WERI-Rb-1 (cell line): ENCODE data around the gene PRR7.

Source experiments
- DNase-seq: peaks from one replicate; pipeline ENCODE4 v3.0.0-alpha.2; 2020
- H3K27ac ChIP-seq: fragments of 250-450 bp; sonication (Bioruptor Pico); 2 replicates; pipeline ENCODE4 v1.5.1; 2020; ENCODE audit warnings: mild to moderate bottlenecking, moderate library complexity
- H3K27me3 ChIP-seq: fragments of 250-450 bp; sonication (Bioruptor Pico); 2 replicates; pipeline ENCODE4 v1.5.1; 2021; ENCODE audit warnings: mild to moderate bottlenecking, low read depth, moderate library complexity; ENCODE audit not compliant: insufficient read depth, severe bottlenecking
- H3K36me3 ChIP-seq: fragments of 250-450 bp; sonication (Bioruptor Pico); 2 replicates; pipeline ENCODE4 v1.5.1; 2020; ENCODE audit warnings: mild to moderate bottlenecking, moderate library complexity
- H3K4me3 ChIP-seq: 2 replicates; pipeline ENCODE4 v1.5.1; 2011; ENCODE audit warnings: low read depth, mild to moderate bottlenecking, control low read depth, low read length
- H3K9me3 ChIP-seq: fragments of 250-450 bp; sonication (Bioruptor Pico); 2 replicates; pipeline ENCODE4 v1.5.1; 2021; ENCODE audit warnings: mild to moderate bottlenecking, moderate library complexity; ENCODE audit not compliant: severe bottlenecking
- TF ChIP-seq, protein P1 (sequence below): IDR thresholded peaks from 2 replicates; pipeline ENCODE4 v1.5.1; 2011; ENCODE audit warnings: low read depth, mild to moderate bottlenecking, control low read depth, inconsistent platforms, low read length

PRR7 gene

DNA sequence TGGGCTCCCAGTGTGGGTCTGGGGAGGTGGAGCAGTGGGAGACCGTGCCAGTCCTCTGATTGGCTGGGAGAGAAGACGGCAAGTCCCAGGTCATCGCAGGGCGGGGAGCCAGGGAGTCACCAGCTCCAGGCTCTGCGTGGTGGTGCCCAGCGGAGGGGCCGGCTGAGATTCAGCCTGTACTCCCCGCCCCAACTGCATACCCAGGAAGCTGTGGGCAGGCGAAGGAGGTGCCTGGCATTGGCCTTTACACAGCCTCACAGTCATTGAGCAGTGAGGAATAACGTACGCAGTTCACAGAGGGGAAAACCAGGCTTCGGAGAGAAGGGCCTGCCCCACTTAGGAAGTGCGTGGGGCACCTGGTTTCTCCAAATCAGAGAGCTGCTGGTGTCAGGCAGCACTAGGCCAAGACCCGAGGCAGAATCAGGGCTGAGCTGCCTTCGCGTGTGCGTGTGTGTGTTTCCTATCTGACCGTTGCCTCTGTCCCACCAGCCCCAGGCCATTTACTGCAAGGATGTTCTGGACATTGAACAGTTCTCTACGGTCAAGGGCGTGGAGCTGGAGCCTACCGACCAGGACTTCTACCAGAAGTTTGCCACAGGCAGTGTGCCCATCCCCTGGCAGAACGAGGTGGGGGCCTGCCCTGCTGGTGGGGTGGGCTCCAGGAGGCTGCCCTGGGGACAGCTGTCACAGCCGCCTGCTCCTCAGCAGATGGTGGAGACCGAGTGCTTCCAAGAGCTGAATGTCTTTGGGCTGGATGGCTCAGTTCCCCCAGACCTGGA is 6.2 kb upstream of the PRR7 start:
- Histone ChIP-seq H3K27me3 (no peaks in the 10 kb centered on the region), H3K27ac (no peak overlapping the region), H3K9me3 (no peaks in the 10 kb centered on the region), H3K36me3 (no peaks in the 10 kb centered on the region), H3K4me3 (no peak overlapping the region)
- TF ChIP-seq, protein P1, sequence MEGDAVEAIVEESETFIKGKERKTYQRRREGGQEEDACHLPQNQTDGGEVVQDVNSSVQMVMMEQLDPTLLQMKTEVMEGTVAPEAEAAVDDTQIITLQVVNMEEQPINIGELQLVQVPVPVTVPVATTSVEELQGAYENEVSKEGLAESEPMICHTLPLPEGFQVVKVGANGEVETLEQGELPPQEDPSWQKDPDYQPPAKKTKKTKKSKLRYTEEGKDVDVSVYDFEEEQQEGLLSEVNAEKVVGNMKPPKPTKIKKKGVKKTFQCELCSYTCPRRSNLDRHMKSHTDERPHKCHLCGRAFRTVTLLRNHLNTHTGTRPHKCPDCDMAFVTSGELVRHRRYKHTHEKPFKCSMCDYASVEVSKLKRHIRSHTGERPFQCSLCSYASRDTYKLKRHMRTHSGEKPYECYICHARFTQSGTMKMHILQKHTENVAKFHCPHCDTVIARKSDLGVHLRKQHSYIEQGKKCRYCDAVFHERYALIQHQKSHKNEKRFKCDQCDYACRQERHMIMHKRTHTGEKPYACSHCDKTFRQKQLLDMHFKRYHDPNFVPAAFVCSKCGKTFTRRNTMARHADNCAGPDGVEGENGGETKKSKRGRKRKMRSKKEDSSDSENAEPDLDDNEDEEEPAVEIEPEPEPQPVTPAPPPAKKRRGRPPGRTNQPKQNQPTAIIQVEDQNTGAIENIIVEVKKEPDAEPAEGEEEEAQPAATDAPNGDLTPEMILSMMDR, result no peak
- no peak for DNase-seq

DNA sequence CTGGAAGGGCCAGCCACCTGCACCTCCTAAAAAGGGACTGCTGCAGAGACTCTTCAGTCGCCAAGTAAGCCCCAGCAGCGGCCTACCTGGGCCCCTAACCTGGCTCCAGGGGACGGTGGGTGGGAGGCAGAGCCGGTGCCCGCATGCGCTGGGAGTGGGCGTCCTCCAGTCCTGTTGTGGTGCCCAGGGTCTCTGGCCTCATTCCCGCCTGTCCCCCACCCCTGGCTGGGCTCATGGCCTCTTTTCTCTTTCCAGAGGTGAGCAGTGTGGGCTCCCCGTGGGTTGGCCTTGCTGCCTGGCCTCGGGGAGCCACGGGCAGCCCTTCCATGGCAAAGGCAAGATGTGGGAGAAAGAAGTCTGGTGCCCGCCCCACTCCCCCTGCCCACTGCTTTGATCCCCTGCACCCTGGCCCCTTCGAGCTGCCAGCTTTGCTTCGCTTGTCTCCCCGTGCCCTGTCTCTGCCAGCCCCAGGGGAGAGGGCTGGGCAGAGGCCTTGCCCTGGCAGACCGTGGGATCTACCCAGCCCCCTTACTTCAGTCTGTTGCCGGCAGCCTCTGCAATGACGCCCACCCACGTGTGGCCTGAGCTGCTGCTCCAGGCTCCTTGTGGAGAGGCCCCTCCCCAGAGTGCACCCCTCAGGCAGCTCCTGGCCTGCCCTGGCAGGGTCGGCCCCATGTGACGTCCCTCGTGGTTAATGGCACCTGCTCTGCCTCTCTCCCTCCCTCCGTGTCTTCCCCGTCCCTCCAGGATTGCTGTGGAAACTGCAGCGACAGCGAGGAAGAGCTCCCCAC is 5.4 kb upstream of the PRR7 start:
- Histone ChIP-seq H3K27me3 (no peaks in the 10 kb centered on the region), H3K9me3 (no peaks in the 10 kb centered on the region), H3K4me3 (no peak overlapping the region), H3K27ac (no peak overlapping the region), H3K36me3 (no peaks in the 10 kb centered on the region)
- no peak for DNase-seq
- TF ChIP-seq, protein P1, result no peak

DNA sequence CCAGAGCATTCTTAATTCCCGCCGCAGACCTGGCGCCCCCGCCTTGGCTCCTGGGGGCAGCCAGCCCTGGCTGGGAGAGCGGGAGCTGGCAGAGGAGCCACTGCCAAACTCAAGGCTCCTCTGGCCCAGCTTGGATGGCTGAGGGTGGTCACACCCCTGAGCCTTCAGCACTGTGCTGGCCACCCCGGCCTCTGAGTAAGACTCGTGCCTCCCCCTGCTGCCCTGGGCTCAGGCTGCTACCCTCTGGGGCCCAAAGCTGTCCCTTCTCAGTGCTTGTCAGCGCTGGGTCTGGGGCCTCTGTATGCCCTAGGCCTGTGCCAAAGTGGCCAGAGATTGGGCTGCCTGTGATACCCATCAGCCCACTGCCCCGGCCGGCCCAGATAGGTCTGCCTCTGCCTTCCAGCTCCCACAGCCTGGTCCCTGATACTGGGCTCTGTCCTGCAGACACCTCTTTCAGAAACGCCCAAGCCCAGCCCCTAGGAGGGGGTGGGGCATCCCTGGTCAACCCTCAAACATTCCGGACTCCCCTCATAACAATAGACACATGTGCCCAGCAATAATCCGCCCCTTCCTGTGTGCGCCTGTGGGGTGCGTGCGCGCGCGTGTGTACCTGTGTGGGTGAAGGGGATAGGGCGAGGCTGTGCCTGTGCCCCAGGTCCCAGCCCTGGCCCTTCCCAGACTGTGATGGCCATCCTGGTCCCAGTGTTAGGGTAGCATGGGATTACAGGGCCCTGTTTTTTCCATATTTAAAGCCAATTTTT is 4.4 kb upstream of the PRR7 start:
- DNase-seq, result no peak
- Histone ChIP-seq H3K27me3 (no peaks in the 10 kb centered on the region), H3K4me3 (no peak overlapping the region), H3K9me3 (no peaks in the 10 kb centered on the region), H3K36me3 (no peaks in the 10 kb centered on the region), H3K27ac (no peak overlapping the region)
- TF ChIP-seq, protein P1, result no peak

DNA sequence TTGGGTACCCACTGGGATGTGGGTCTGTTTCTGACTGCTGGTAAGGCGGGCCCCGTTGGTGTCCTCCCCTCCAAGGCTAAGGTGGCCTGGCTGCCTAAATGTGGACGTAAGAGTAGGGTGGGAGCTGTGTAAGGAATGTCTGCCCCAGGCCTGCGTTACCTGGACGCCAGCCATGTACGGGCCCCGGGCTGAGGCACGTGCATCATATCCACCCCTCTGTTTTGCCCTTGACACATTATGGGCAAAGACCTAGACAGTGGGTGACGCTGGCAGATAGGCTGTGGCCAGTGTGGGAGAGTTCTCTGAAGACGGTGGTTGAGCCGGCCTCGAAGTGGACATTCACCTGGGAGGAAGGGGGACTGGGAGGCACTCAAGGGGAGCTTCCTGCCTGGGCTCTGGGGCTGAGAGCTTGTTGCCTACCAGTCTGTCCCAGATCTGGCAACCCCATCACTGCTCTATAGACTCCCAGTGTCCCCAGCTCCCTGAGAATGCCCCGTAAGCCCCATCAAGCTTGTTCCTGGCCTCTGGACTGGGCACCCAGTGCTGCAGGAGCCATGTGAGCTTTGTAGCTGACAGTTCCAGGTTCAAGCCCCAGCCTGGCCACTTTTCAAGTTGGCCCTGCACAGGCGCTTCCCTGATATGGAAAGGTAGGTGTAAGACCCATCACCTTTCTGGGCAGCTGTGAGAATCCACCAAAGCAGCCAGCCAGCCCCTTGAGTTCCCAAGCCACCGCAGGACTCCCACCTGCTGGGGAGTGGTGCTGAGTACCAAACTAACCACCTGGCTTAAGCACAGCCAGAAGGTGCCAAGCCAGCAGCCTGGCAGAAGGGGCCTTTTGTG is 3.2 kb upstream of the PRR7 start:
- H3K27ac ChIP-seq, result no peak overlapping the region
- TF ChIP-seq, protein P1, result no peak
- no peaks in the 10 kb centered on the region for H3K27me3 ChIP-seq
- H3K4me3 ChIP-seq, result no peak overlapping the region
- no peak for DNase-seq
- no peaks in the 10 kb centered on the region for H3K9me3 ChIP-seq
- no peaks in the 10 kb centered on the region for H3K36me3 ChIP-seq
